RCC 7860 (cell line): ENCODE measurements around the gene CYBB.
A peak's percentile ranks its signal among the peaks of the same experiment; 100 is the strongest.

Experiments used
- DNase-seq: peaks from one replicate; pipeline ENCODE4 v3.0.0-alpha.2; 2015; ENCODE audit warnings: low spot score
- FAIRE-seq: peaks from 2 replicates; lab custom pipeline; 2012; peaks lifted over from hg19 to GRCh38; lab: Jason Lieb, UNC

CYBB gene

GRCh38 chrX:37830371-37830770 is 50.5 kb downstream of the CYBB start:
- no peak for DNase-seq
- no peak for FAIRE-seq

- FAIRE-seq: no peak
- DNase-seq: no peak
These were observed 55.1 kb downstream of the CYBB start for GRCh38 chrX:37834937-37835336.

- FAIRE-seq (no peak), DNase-seq (no peak)
These were observed 61.1 kb downstream of the CYBB start for GRCh38 chrX:37840931-37841330.

- FAIRE-seq (no peak), DNase-seq (no peak)
These were observed 64.8 kb downstream of the CYBB start for GRCh38 chrX:37844622-37845021.

GRCh38 chrX:37846141-37846540 is 66.3 kb downstream of the CYBB start:
- DNase-seq (no peak), FAIRE-seq (no peak)

GRCh38 chrX:37846558-37846933 is 66.7 kb downstream of the CYBB start:
- FAIRE-seq: no peak
- DNase-seq: no peak

- FAIRE-seq (peak; percentile 73), DNase-seq (peak; percentile 66)
These were observed 67.3 kb downstream of the CYBB start, which contains the start of gene DYNLT3 for GRCh38 chrX:37846934-37847732. TSS of gene DYNLT3 (minus strand) at chrX:37847571. CDS start at chrX:37847510, 61 bp downstream.

- no peak for DNase-seq
- peak; percentile 57 for FAIRE-seq
These were observed 67.9 kb downstream of the CYBB start for GRCh38 chrX:37847733-37848197.

GRCh38 chrX:37854148-37854547 is 74.3 kb downstream of the CYBB start:
- FAIRE-seq (no peak), DNase-seq (no peak)

GRCh38 chrX:37854748-37855147 is 74.9 kb downstream of the CYBB start:
- FAIRE-seq: no peak
- DNase-seq: no peak

- FAIRE-seq (no peak), DNase-seq (no peak)
These were observed 80.9 kb downstream of the CYBB start for GRCh38 chrX:37860721-37861120.

GRCh38 chrX:37862851-37863250 is 83.0 kb downstream of the CYBB start:
- DNase-seq: no peak
- FAIRE-seq: no peak
